IMR-90 (cell line): ENCODE measurements around the gene TMED10. TPM values are rescaled to one million over a fixed set of nuclear protein-coding genes. Genes with fewer than 3 reads are reported as not detected.

Experiments
- ATAC-seq: fragments of 200-7000 bp; cut with Tn5 transposase; 2 replicates; pipeline ENCODE4 v1.9.1; 2020; ENCODE audit warnings: low read depth, mild to moderate bottlenecking, moderate library complexity
- BruUV-seq: library from RNA; stranded (reverse); fragments of 400-500 nt; replicated peaks from 2 replicates; lab custom pipeline; 2021; lab: Mats Ljungman, UMichigan
- CTCF ChIA-PET: fragments of 300-600 bp; formaldehyde crosslinking; extraction: SDS; loops from one replicate; lab custom pipeline; 2021; ENCODE audit warnings: antibody characterized with exemption; lab: Yijun Ruan, JAX
- POLR2A ChIA-PET: fragments of 300-600 bp; sonication (Branson Sonifier 250); formaldehyde crosslinking; loops from one replicate; lab custom pipeline; 2022; ENCODE audit warnings: antibody characterized with exemption; ENCODE audit not compliant: unreplicated experiment; lab: Charles Lee
- DNase-seq: peaks from one replicate; pipeline ENCODE4 v3.0.0; 2013
- H2AFZ ChIP-seq: replicated peaks from 2 replicates; pipeline ENCODE3; 2013; ENCODE audit warnings: low read length, mild to moderate bottlenecking; ENCODE audit not compliant: poor library complexity
- H2AK5ac ChIP-seq: 2 replicates; pipeline ENCODE4 v1.6.1; 2013; ENCODE audit warnings: low read depth, low read length, inconsistent platforms
- H2AK9ac ChIP-seq: replicated peaks from 2 replicates; pipeline ENCODE3; 2013; ENCODE audit warnings: mild to moderate bottlenecking, low read depth, low read length, moderate library complexity; ENCODE audit not compliant: poor library complexity
- H2BK120ac ChIP-seq: 2 replicates; pipeline ENCODE4 v1.6.1; 2013; ENCODE audit warnings: low read depth, low read length, inconsistent platforms
- H2BK15ac ChIP-seq: 3 replicates; pipeline ENCODE4 v1.6.1; 2013; ENCODE audit warnings: low read depth, low read length, inconsistent platforms
- H2BK20ac ChIP-seq: 2 replicates; pipeline ENCODE4 v1.6.1; 2013; ENCODE audit warnings: low read depth, mild to moderate bottlenecking, inconsistent platforms, low read length, moderate library complexity
- H2BK5ac ChIP-seq: 2 replicates; pipeline ENCODE4 v1.6.1; 2013; ENCODE audit warnings: mild to moderate bottlenecking, low read depth, low read length, inconsistent platforms; ENCODE audit not compliant: poor library complexity, severe bottlenecking
- H3K14ac ChIP-seq: replicated peaks from 2 replicates; pipeline ENCODE4 v1.6.1; 2013; ENCODE audit warnings: low read depth, low read length, inconsistent platforms
- H3K18ac ChIP-seq: 2 replicates; pipeline ENCODE4 v1.6.1; 2013; ENCODE audit warnings: low read depth, low read length, control low read depth
- H3K23ac ChIP-seq: 2 replicates; pipeline ENCODE4 v1.6.1; 2013; ENCODE audit warnings: low read depth, low read length, inconsistent platforms
- H3K27ac ChIP-seq: 2 replicates; pipeline ENCODE4 v1.5.1; 2013; ENCODE audit warnings: mild to moderate bottlenecking, control low read depth, low read length; ENCODE audit not compliant: insufficient read depth
- H3K27me3 ChIP-seq: 2 replicates; pipeline ENCODE4 v1.6.1; 2013; ENCODE audit warnings: low read length; ENCODE audit not compliant: control insufficient read depth, insufficient read depth
- H3K36me3 ChIP-seq: 2 replicates; pipeline ENCODE4 v1.6.1; 2013; ENCODE audit warnings: low read length, mixed read lengths; ENCODE audit not compliant: control insufficient read depth, insufficient read depth
- H3K4ac ChIP-seq: 2 replicates; pipeline ENCODE4 v1.6.1; 2013; ENCODE audit warnings: low read depth, low read length, inconsistent platforms
- H3K4me1 ChIP-seq: 2 replicates; pipeline ENCODE4 v1.6.1; 2013; ENCODE audit warnings: low read length, mixed read lengths; ENCODE audit not compliant: control insufficient read depth, insufficient read depth
- H3K4me2 ChIP-seq: 2 replicates; pipeline ENCODE4 v1.6.1; 2013; ENCODE audit warnings: low read depth, mild to moderate bottlenecking, control low read depth, low read length, moderate library complexity
- H3K4me3 ChIP-seq: 2 replicates; pipeline ENCODE4 v1.5.1; 2013; ENCODE audit warnings: low read depth, mild to moderate bottlenecking, control low read depth, low read length, moderate library complexity; ENCODE audit not compliant: insufficient read depth
- H3K56ac ChIP-seq: 2 replicates; pipeline ENCODE4 v1.6.1; 2013; ENCODE audit warnings: low read length, inconsistent platforms; ENCODE audit not compliant: insufficient read depth; ENCODE audit errors: extremely low read depth
- H3K79me1 ChIP-seq, 2 experiments: 2 replicates each; pipeline ENCODE4 v1.6.1; 2013; ENCODE audit warnings: low read length in 2 of 2, inconsistent platforms in 1 of 2, low read depth in 1 of 2
- H3K9ac ChIP-seq: 2 replicates; pipeline ENCODE4 v1.6.1; 2013; ENCODE audit warnings: low read depth, low read length, control low read depth
- H3K9me1 ChIP-seq: 2 replicates; pipeline ENCODE4 v1.6.1; 2013; ENCODE audit warnings: low read length, inconsistent platforms; ENCODE audit not compliant: insufficient read depth
- H3K9me3 ChIP-seq: 2 replicates; pipeline ENCODE4 v1.6.1; 2013; ENCODE audit warnings: low read length; ENCODE audit not compliant: control insufficient read depth, insufficient read depth
- H4K20me1 ChIP-seq: 2 replicates; pipeline ENCODE4 v1.6.1; 2013; ENCODE audit warnings: low read length, inconsistent platforms; ENCODE audit not compliant: insufficient read depth
- H4K5ac ChIP-seq: 2 replicates; pipeline ENCODE4 v1.6.1; 2013; ENCODE audit warnings: mild to moderate bottlenecking, low read depth, low read length, control low read depth
- H4K8ac ChIP-seq, 2 experiments: 2 replicates each; pipeline ENCODE4 v1.6.1; 2013; ENCODE audit warnings: low read depth in 2 of 2, low read length in 2 of 2, control low read depth in 1 of 2, inconsistent platforms in 1 of 2
- H4K91ac ChIP-seq: 2 replicates; pipeline ENCODE4 v1.6.1; 2013; ENCODE audit warnings: low read depth, low read length, inconsistent platforms; ENCODE audit not compliant: insufficient read depth
- CEBPB ChIP-seq: IDR thresholded peaks from 2 replicates; pipeline ENCODE4 v1.6.1; 2012; ENCODE audit warnings: low read depth, low read length, improper control_type of control experiment
- CHD1 ChIP-seq: IDR thresholded peaks from 2 replicates; pipeline ENCODE4 v1.6.1; 2012; ENCODE audit warnings: low read depth, low read length, improper control_type of control experiment
- MAFK ChIP-seq: IDR thresholded peaks from 2 replicates; pipeline ENCODE4 v1.6.1; 2012; ENCODE audit warnings: low read depth, low read length, improper control_type of control experiment
- POLR2A ChIP-seq: IDR thresholded peaks from 2 replicates; pipeline ENCODE4 v1.6.1; 2012; ENCODE audit warnings: mild to moderate bottlenecking, low read depth, low read length
- USF2 ChIP-seq: fragments of 150-350 bp; IDR thresholded peaks from 2 replicates; pipeline ENCODE4 v1.6.1; 2017; ENCODE audit warnings: mild to moderate bottlenecking, antibody characterized with exemption, low read length, low read depth
- WGBS, 2 experiments: methylation state at CpG; one replicate each; pipeline versions ENCODE4 v1.1.5 to v1.1.7; 2013; ENCODE audit warnings: missing lambda C conversion rate in 2 of 2; ENCODE audit not compliant: insufficient read length in 1 of 2; ENCODE audit errors: extremely low coverage in 2 of 2; 5-methylcytosine and 5-hydroxymethylcytosine counted together
- dilution Hi-C: fragments of 300-500 bp; cut with HindIII; formaldehyde crosslinking; loops from one replicate; pipeline ENCODE4 v1.14.3; 2018; ENCODE audit warnings: low sequenced_read_pairs; ENCODE audit not compliant: unreplicated experiment
- in situ Hi-C: fragments of 300-500 bp; cut with MboI; formaldehyde crosslinking; loops from 3 replicates; pipeline ENCODE4 v1.14.3; 2019; ENCODE audit warnings: low sequenced_read_pairs, inconsistent platforms, mixed read lengths
- intact Hi-C: fragments of 100-400 bp; cut with micrococcal nuclease; formaldehyde crosslinking; loops from 2 replicates; pipeline ENCODE4 v1.10.0; 2022
- polyA plus RNA-seq, 3 experiments: library from polyadenylated mRNA; depleted of rRNA; stranded (reverse); fragments of >200 nt; gene quantifications; 2 replicates each; pipeline ENCODE4 v1.2.3, GENCODE V29; 2012; ENCODE audit warnings: low replicate concordance in 1 of 3
- total RNA-seq: library from RNA; depleted of rRNA; stranded (reverse); fragments of >200 nt; gene quantifications from 2 replicates; pipeline ENCODE4 v1.2.3, GENCODE V29; 2012

TMED10 gene
- total and polyA plus RNA-seq, 2 of the 4 experiments (the other 2 are of a cell fraction), result 254 to 441 TPM

- H4K8ac ChIP-seq, result no peak overlapping the region
- no peak overlapping the region for H3K23ac ChIP-seq
- no peak overlapping the region for H3K9ac ChIP-seq
Measured at GRCh38 chr14:75162631-75163030, 13.8 kb downstream of the TMED10 start.

More at GRCh38 chr14:75162631-75163030, 13.8 kb downstream of the TMED10 start:
- ATAC-seq, result no peak
- H3K14ac ChIP-seq, result no peak overlapping the region
- peaks cover 6 to 85% of the 10 kb centered on the region in 2 experiments for H3K79me1 ChIP-seq
- no peak overlapping the region for H2AK9ac ChIP-seq
- no peak overlapping the region for H2AK5ac ChIP-seq
- peaks cover 4% of the 10 kb centered on the region for H3K9me1 ChIP-seq
- H2BK5ac ChIP-seq, result no peak overlapping the region
- H4K20me1 ChIP-seq, result peaks cover 76% of the 10 kb centered on the region
- H3K27ac ChIP-seq, result no peak overlapping the region
- no peak overlapping the region for H2BK20ac ChIP-seq
- intact Hi-C loops (no loop called here), in situ Hi-C loops (no loop called here), dilution Hi-C loops (no loop called here)
- H3K18ac ChIP-seq, result no peak overlapping the region
- BruUV-seq, result no TSS peak
- no peak overlapping the region for H3K4me3 ChIP-seq
- DNase-seq, result no peak
- H3K27me3 ChIP-seq, result no peaks in the 10 kb centered on the region
- no peak overlapping the region for H4K5ac ChIP-seq
- no peak overlapping the region for H3K4me2 ChIP-seq
- POLR2A ChIA-PET, result no interaction called here
- CTCF ChIA-PET, result no interaction called here
- H3K56ac ChIP-seq, result no peak overlapping the region
- H3K36me3 ChIP-seq, result no peaks in the 10 kb centered on the region
- H3K9me3 ChIP-seq, result no peaks in the 10 kb centered on the region
- no peak overlapping the region for H2AFZ ChIP-seq
- WGBS, 2 experiments, result no CpG with 5 or more reads among the region's 3 CpGs
- no peak overlapping the region for H2BK120ac ChIP-seq
- no peak overlapping the region for H4K91ac ChIP-seq
- no peak overlapping the region for H3K4ac ChIP-seq
- H3K4me1 ChIP-seq, result no peaks in the 10 kb centered on the region; the same call in none of the 2 replicates
- no peak overlapping the region for H2BK15ac ChIP-seq
- TF ChIP-seq MAFK, result no peak
- no peak for TF ChIP-seq CHD1
- no peak for TF ChIP-seq CEBPB
- TF ChIP-seq POLR2A, result no peak
- TF ChIP-seq USF2, result no peak
